NCI-H2029 treated with DMSO at 0.1 percent for 48 hours (cell line): Measurements from ENCODE around the gene DAPP1.

ENCODE experiments used
- DNase-seq: peaks from one replicate; lab custom pipeline; 2025; lab: John Stamatoyannopoulos, UW

The DAPP1 gene

DNA sequence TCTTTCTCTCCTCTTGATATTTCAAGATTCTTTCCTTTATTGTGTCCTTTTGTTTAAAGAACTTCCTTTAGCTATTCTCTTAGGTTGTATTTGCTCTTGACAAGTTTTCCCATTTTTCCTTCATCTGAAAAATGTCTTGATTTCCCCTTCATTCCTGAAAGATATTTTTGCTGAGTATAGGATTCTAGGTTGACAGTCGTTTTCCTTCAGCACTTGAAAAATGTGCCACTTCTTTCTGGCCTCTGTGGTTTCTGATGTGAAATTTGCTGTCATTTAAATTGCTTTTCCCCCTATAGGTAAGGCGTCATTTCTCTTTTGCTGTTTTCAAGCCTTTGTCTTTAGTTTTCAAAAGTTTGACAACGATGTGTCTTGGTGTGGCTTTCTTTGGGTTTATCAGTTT lies 100.9 kb downstream of the DAPP1 start:
- DNase-seq, result no peak

DNA sequence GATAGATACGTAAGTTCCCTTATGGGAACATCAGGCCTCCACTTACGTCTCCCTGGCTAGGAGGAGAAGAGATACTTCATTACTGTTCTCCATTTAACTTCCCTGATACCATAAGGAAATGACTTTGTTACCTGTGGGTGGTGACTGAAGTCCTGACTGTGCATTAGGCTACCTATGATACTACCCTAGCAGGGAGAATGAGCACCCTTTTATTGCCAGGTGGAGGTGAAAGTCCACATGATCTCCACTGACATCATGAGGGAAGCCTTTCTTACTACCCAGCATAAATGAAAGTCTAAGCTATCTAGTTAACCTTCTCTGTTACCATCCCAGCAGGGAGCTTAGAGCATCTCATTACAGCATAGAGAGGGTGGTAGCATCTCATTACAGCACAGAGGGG lies 102.0 kb downstream of the DAPP1 start:
- DNase-seq, result no peak
